Purkinje cell (primary cell): ENCODE measurements around the gene PTPN23. TPM values are rescaled to one million over a fixed set of nuclear protein-coding genes. Genes with fewer than 3 reads are reported as not detected.

Source experiments
- polyA plus RNA-seq: library from polyadenylated mRNA; unstranded; fragments of >200 nt; fragmentation: Nextera tagmentation; gene quantifications from 2 replicates; pipeline ENCODE4 v1.2.1, GENCODE V29; 2014

PTPN23 gene, protein sequence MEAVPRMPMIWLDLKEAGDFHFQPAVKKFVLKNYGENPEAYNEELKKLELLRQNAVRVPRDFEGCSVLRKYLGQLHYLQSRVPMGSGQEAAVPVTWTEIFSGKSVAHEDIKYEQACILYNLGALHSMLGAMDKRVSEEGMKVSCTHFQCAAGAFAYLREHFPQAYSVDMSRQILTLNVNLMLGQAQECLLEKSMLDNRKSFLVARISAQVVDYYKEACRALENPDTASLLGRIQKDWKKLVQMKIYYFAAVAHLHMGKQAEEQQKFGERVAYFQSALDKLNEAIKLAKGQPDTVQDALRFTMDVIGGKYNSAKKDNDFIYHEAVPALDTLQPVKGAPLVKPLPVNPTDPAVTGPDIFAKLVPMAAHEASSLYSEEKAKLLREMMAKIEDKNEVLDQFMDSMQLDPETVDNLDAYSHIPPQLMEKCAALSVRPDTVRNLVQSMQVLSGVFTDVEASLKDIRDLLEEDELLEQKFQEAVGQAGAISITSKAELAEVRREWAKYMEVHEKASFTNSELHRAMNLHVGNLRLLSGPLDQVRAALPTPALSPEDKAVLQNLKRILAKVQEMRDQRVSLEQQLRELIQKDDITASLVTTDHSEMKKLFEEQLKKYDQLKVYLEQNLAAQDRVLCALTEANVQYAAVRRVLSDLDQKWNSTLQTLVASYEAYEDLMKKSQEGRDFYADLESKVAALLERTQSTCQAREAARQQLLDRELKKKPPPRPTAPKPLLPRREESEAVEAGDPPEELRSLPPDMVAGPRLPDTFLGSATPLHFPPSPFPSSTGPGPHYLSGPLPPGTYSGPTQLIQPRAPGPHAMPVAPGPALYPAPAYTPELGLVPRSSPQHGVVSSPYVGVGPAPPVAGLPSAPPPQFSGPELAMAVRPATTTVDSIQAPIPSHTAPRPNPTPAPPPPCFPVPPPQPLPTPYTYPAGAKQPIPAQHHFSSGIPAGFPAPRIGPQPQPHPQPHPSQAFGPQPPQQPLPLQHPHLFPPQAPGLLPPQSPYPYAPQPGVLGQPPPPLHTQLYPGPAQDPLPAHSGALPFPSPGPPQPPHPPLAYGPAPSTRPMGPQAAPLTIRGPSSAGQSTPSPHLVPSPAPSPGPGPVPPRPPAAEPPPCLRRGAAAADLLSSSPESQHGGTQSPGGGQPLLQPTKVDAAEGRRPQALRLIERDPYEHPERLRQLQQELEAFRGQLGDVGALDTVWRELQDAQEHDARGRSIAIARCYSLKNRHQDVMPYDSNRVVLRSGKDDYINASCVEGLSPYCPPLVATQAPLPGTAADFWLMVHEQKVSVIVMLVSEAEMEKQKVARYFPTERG (N-terminal part only)
- polyA plus RNA-seq: 2.3 and 2.6 TPM in 2 replicates

GRCh38 chr3:47380601-47381316, at the start of gene PTPN23:
TSS of gene PTPN23 (plus strand) at chr3:47381021. CDS start at chr3:47381097, 76 bp downstream.

Other genes starting within 250 kb of the PTPN23 start
- gene SETD2, start 216.9 kb upstream of the PTPN23 start, polyA plus RNA-seq: 19.0 and 20.0 TPM in 2 replicates
- 10.8 and 17.6 TPM in 2 replicates for gene KIF9, start 98.2 kb upstream of the PTPN23 start, polyA plus RNA-seq
- 16.3 and 18.5 TPM in 2 replicates for gene KLHL18, start 98.1 kb upstream of the PTPN23 start, polyA plus RNA-seq
- gene SCAP, start 94.9 kb downstream of the PTPN23 start, polyA plus RNA-seq: 8.5 and 17.1 TPM in 2 replicates
- gene ELP6, start 132.7 kb downstream of the PTPN23 start, polyA plus RNA-seq: 35.6 and 37.3 TPM in 2 replicates
- 1.7 TPM in 1 of 2 replicates, not detected in the other for gene CSPG5, start 197.8 kb downstream of the PTPN23 start, polyA plus RNA-seq